Hepatocyte (in vitro differentiated cells): ENCODE data around the gene TTLL5.

Experiments
- CTCF ChIP-seq: fragments of 200-600 bp; sonication (generic); IDR thresholded peaks from 2 replicates; pipeline ENCODE4 v1.5.1; 2016; ENCODE audit warnings: antibody characterized with exemption, mild to moderate bottlenecking; ENCODE audit not compliant: poor library complexity
- EZH2phosphoT487 ChIP-seq: fragments of 200-600 bp; sonication (generic); IDR thresholded peaks from one replicate; pipeline ENCODE4 v1.6.1; 2018; ENCODE audit warnings: antibody characterized with exemption, mild to moderate bottlenecking, low read depth, moderate library complexity; ENCODE audit not compliant: unreplicated experiment, severe bottlenecking

- TF ChIP-seq EZH2phosphoT487 (no peak), CTCF (no peak)
Measured at GRCh38 chr14:75880512-75880911, 219.5 kb downstream of the TTLL5 start.
